MM.1S (cell line): ENCODE results near the gene TTLL3.

ENCODE experiments used
- CTCF ChIP-seq: fragments of 300-600 bp; sonication (generic); IDR thresholded peaks from 2 replicates; pipeline ENCODE4 v1.5.1; 2016; ENCODE audit warnings: antibody characterized with exemption, low read length, mixed read lengths
- EZH2 ChIP-seq: fragments of 300-600 bp; sonication (generic); optimal IDR thresholded peaks from 2 replicates; pipeline ENCODE3; 2017; ENCODE audit warnings: low read depth, mild to moderate bottlenecking, antibody characterized with exemption, low read length, mixed read lengths
- EZH2phosphoT487 ChIP-seq: fragments of 300-600 bp; sonication (generic); IDR thresholded peaks from 2 replicates; pipeline ENCODE4 v1.6.1; 2018; ENCODE audit warnings: antibody characterized with exemption, low read length

- no peak for TF ChIP-seq CTCF
- no peak for TF ChIP-seq EZH2
- no peak for TF ChIP-seq EZH2phosphoT487
Measured at GRCh38 chr3:9815986-9816385, 5.9 kb downstream of the TTLL3 start.
